GM23338 (cell line): ENCODE data around the gene FARP1. TPM values are rescaled to one million over a fixed set of nuclear protein-coding genes. Genes with fewer than 3 reads are reported as not detected.

Experiments used
- ATAC-seq: fragments of 200-7000 bp; cut with Tn5 transposase; 3 replicates; pipeline ENCODE4 v1.9.1; 2020
- DNase-seq: peaks from one replicate; pipeline ENCODE4 v3.0.0-alpha.2; 2015; ENCODE audit warnings: low spot score
- H2AFZ ChIP-seq: fragments of 200-600 bp; sonication (generic); 2 replicates; pipeline ENCODE4 v1.8.0; 2016; ENCODE audit warnings: antibody characterized with exemption, mild to moderate bottlenecking, moderate library complexity
- H3F3A ChIP-seq: fragments of 200-600 bp; sonication (generic); replicated peaks from 2 replicates; pipeline ENCODE4 v1.8.0; 2017; ENCODE audit warnings: antibody characterized with exemption, mixed run types, low read depth
- H3K27ac ChIP-seq: fragments of 200-600 bp; sonication (generic); 2 replicates; pipeline ENCODE4 v1.6.1; 2016; ENCODE audit warnings: low read depth
- H3K27me3 ChIP-seq: fragments of 200-600 bp; sonication (generic); 2 replicates; pipeline ENCODE4 v1.8.0; 2016; ENCODE audit warnings: mild to moderate bottlenecking, mixed run types, moderate library complexity; ENCODE audit not compliant: insufficient read depth
- H3K36me3 ChIP-seq: fragments of 200-600 bp; sonication (generic); 2 replicates; pipeline ENCODE4 v1.8.0; 2016; ENCODE audit warnings: mild to moderate bottlenecking; ENCODE audit not compliant: insufficient read depth
- H3K4me1 ChIP-seq: fragments of 200-600 bp; sonication (generic); 2 replicates; pipeline ENCODE4 v1.8.0; 2016; ENCODE audit warnings: mild to moderate bottlenecking, moderate library complexity; ENCODE audit not compliant: insufficient read depth
- H3K4me2 ChIP-seq: fragments of 200-600 bp; sonication (generic); 2 replicates; pipeline ENCODE4 v1.7.1; 2017; ENCODE audit warnings: mixed run types
- H3K4me3 ChIP-seq: fragments of 200-600 bp; sonication (generic); 2 replicates; pipeline ENCODE4 v1.6.1; 2016; ENCODE audit warnings: mixed run types
- H3K79me2 ChIP-seq: fragments of 200-600 bp; sonication (generic); replicated peaks from 2 replicates; pipeline ENCODE4 v1.8.0; 2017; ENCODE audit warnings: mild to moderate bottlenecking; ENCODE audit not compliant: insufficient read depth
- H3K9me2 ChIP-seq: fragments of 200-600 bp; sonication (generic); 2 replicates; pipeline ENCODE4 v1.8.0; 2017; ENCODE audit not compliant: insufficient read depth
- H4K20me1 ChIP-seq: fragments of 200-600 bp; sonication (generic); replicated peaks from 2 replicates; pipeline ENCODE4 v1.8.0; 2017; ENCODE audit warnings: mild to moderate bottlenecking; ENCODE audit not compliant: insufficient read depth
- H3K27ac Mint-ChIP-seq: 2 replicates; pipeline ENCODE4 v1.8.0; 2020; ENCODE audit warnings: inconsistent platforms, mild to moderate bottlenecking, moderate library complexity, mixed read lengths
- H3K27me3 Mint-ChIP-seq: 3 replicates; pipeline ENCODE4 v1.8.0; 2022; ENCODE audit warnings: low read depth, mild to moderate bottlenecking, moderate library complexity, mixed read lengths, inconsistent platforms; ENCODE audit not compliant: insufficient read depth, poor library complexity
- H3K36me3 Mint-ChIP-seq: 3 replicates; pipeline ENCODE4 v1.8.0; 2021; ENCODE audit warnings: low read depth, mild to moderate bottlenecking, inconsistent platforms, moderate library complexity, mixed read lengths
- H3K4me1 Mint-ChIP-seq: 3 replicates; pipeline ENCODE4 v1.8.0; 2020; ENCODE audit warnings: mild to moderate bottlenecking, inconsistent platforms, mixed read lengths
- H3K4me3 Mint-ChIP-seq: 3 replicates; pipeline ENCODE4 v1.8.0; 2021; ENCODE audit warnings: moderate library complexity, mild to moderate bottlenecking, inconsistent platforms, mixed read lengths
- H3K9me3 Mint-ChIP-seq: 3 replicates; pipeline ENCODE4 v1.8.0; 2020; ENCODE audit warnings: moderate library complexity, mild to moderate bottlenecking, inconsistent platforms, mixed read lengths
- EZH2 ChIP-seq: fragments of 200-600 bp; sonication (generic); IDR thresholded peaks from one replicate; pipeline ENCODE4 v1.8.0; 2017; ENCODE audit warnings: antibody characterized with exemption, mild to moderate bottlenecking, low read depth; ENCODE audit not compliant: unreplicated experiment
- JUNB ChIP-seq: IDR thresholded peaks from one replicate; pipeline ENCODE4 v1.6.1; 2016; ENCODE audit warnings: antibody characterized with exemption; ENCODE audit not compliant: unreplicated experiment
- POLR2AphosphoS5 ChIP-seq: IDR thresholded peaks from 2 replicates; pipeline ENCODE4 v1.6.1; 2016; ENCODE audit warnings: antibody characterized with exemption, low read depth
- ZNF114 ChIP-seq: fragments of 250-450 bp; sonication (Bioruptor Pico); IDR thresholded peaks from 2 replicates; pipeline ENCODE4 v1.5.0; 2020; ENCODE audit warnings: mild to moderate bottlenecking, moderate library complexity
- ZNF331 ChIP-seq: fragments of 250-450 bp; sonication (Bioruptor Pico); IDR thresholded peaks from 2 replicates; pipeline ENCODE4 v1.5.0; 2020; ENCODE audit warnings: low read depth, mild to moderate bottlenecking, moderate library complexity
- ZNF462 ChIP-seq: fragments of 250-450 bp; sonication (Bioruptor Pico); IDR thresholded peaks from 2 replicates; pipeline ENCODE4 v1.5.0; 2020; ENCODE audit warnings: mild to moderate bottlenecking, moderate library complexity
- polyA plus RNA-seq: library from polyadenylated mRNA; unstranded; fragments of >200 nt; fragmentation: Nextera tagmentation; extraction: Ambion mirVana; gene quantifications from 2 replicates; pipeline ENCODE4 v1.2.1, GENCODE V29; 2016
- total RNA-seq: library from RNA; depleted of rRNA; stranded (reverse); fragments of >200 nt; shearing (Covaris generic); gene quantifications from 2 replicates; pipeline ENCODE4 v1.2.3, GENCODE V29; 2014
- TF ChIP-seq, protein P1 (sequence below): IDR thresholded peaks from 2 replicates; pipeline ENCODE4 v1.6.1; 2016; ENCODE audit warnings: antibody characterized with exemption
- TF ChIP-seq, protein P2 (sequence below), 2 experiments: fragments of 200-600 bp in 1 of 2; sonication (generic) in 1 of 2; conservative IDR thresholded peaks; 2 replicates each; pipeline versions ENCODE4 v1.5.1 to v1.6.1; 2016 to 2017; ENCODE audit warnings: antibody characterized with exemption in 2 of 2, low read depth in 2 of 2, mild to moderate bottlenecking in 2 of 2, moderate library complexity in 1 of 2

The FARP1 gene
- total and polyA plus RNA-seq, 2 experiments from 2014 or later = 53.6 to 82.5 TPM

DNA sequence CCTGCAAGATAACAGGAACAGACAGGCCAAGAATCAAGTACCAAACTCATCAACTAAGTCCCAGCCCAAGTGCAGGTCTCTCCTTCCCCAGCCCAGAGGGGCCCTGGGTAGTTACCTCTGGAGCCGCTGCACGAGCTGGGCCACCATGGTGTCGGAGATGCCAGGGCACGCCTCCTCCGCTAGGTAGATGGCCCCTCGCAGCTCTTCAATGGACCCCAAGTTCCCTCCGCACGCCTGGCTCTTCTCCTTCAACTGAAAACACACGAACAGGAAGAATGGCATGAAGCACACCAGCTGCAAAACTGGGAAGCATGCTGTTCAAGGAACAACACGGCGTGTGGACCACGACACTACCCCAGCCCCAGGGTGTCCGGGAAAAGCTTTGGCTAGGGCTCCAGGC lies 314.2 kb downstream of the FARP1 start (continued):
- TF ChIP-seq ZNF462 (CRISPR knock-in tag) (no peak), ZNF331 (no peak), ZNF114 (CRISPR knock-in tag) (no peak)

DNA sequence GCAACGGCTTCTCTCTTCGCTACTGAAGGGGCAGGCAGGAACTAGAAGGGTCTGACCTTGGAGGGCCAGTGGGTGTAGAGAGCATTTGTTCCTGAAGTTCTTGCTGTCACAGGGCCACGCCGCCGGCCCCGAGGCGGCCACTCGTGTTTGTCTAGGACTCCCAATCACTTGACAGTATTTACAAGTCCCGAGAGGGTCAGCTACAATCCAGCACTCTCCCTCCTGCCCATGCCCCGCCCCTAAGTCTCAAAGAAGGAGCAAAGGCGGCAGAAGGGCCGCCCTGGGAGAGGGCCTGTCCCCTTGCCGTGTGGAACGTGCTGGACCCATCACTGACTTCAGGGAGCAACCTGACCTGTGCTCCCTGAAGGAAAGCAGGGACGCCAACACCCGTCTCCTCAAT lies 315.5 kb downstream of the FARP1 start:
- Mint-ChIP-seq H3K4me1 (peaks cover 15% of the 10 kb centered on the region), H3K27me3 (peaks cover 4% of the 10 kb centered on the region), H3K9me3 (no peaks in the 10 kb centered on the region), H3K27ac (no peak overlapping the region), H3K4me3 (no peak overlapping the region), H3K36me3 (peaks cover 77% of the 10 kb centered on the region)
- H4K20me1 ChIP-seq = peaks cover 5% of the 10 kb centered on the region
- H3K9me2 ChIP-seq = no peaks in the 10 kb centered on the region
- H3K27me3 ChIP-seq = no peaks in the 10 kb centered on the region
- peaks cover 3% of the 10 kb centered on the region; the same call in 1 of the 2 replicates for H3K36me3 ChIP-seq
- DNase-seq = no peak
- no peak overlapping the region for H3K4me3 ChIP-seq
- H3K79me2 ChIP-seq = peaks cover 11% of the 10 kb centered on the region; the same call in 1 of the 2 replicates
- no peaks in the 10 kb centered on the region for H3K4me1 ChIP-seq
- ATAC-seq = no peak
- no peaks in the 10 kb centered on the region for H3F3A ChIP-seq
- H3K27ac ChIP-seq = 0 out of 2 replicates have a peak overlapping the region, but pooled peaks have one; percentile 45
- H2AFZ ChIP-seq = no peak overlapping the region
- no peak overlapping the region for H3K4me2 ChIP-seq
- TF ChIP-seq, protein P1, sequence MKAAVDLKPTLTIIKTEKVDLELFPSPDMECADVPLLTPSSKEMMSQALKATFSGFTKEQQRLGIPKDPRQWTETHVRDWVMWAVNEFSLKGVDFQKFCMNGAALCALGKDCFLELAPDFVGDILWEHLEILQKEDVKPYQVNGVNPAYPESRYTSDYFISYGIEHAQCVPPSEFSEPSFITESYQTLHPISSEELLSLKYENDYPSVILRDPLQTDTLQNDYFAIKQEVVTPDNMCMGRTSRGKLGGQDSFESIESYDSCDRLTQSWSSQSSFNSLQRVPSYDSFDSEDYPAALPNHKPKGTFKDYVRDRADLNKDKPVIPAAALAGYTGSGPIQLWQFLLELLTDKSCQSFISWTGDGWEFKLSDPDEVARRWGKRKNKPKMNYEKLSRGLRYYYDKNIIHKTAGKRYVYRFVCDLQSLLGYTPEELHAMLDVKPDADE = no peak
- TF ChIP-seq POLR2AphosphoS5 = no peak
- no peak for TF ChIP-seq EZH2
- TF ChIP-seq JUNB = no peak
- TF ChIP-seq, protein P2, sequence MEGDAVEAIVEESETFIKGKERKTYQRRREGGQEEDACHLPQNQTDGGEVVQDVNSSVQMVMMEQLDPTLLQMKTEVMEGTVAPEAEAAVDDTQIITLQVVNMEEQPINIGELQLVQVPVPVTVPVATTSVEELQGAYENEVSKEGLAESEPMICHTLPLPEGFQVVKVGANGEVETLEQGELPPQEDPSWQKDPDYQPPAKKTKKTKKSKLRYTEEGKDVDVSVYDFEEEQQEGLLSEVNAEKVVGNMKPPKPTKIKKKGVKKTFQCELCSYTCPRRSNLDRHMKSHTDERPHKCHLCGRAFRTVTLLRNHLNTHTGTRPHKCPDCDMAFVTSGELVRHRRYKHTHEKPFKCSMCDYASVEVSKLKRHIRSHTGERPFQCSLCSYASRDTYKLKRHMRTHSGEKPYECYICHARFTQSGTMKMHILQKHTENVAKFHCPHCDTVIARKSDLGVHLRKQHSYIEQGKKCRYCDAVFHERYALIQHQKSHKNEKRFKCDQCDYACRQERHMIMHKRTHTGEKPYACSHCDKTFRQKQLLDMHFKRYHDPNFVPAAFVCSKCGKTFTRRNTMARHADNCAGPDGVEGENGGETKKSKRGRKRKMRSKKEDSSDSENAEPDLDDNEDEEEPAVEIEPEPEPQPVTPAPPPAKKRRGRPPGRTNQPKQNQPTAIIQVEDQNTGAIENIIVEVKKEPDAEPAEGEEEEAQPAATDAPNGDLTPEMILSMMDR (conservative IDR thresholded peaks at IDR 0.05; ENCODE audit: low read depth in 2 of 2) = no peak
